ENCODE results near the gene CREBBP.
"Not testable (repeated sequence)": the region's sequence is repeated elsewhere in the genome, so short reads cannot be mapped to it uniquely, and the experiment has no call there.

CREBBP gene

DNA sequence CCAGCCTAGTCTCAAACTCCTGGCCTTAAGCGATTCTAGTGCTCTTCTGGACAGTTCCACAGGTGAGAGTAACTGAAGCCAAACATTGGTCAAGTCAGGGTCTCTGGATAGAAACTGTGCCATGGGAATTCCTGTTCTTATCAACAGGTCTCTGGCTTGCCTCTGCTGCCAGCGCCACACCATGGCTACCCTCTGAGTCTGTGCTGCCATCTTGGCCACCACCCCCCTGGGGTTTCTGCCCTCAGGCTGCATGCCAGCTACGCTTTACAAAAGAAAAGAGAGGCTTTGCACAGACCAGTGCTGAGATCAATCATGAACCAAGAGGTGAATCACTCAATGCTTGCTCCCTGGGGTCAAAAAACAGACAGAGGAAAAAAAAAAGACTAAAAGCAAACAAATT is 24.4 kb upstream of the CREBBP start:
- no peaks in the 10 kb centered on the region for H3K9me3 Mint-ChIP-seq
- H3K4me1 Mint-ChIP-seq (ENCODE audit: low read depth) = no peaks in the 10 kb centered on the region
- H3K4me3 Mint-ChIP-seq = no peak overlapping the region
- H3K36me3 Mint-ChIP-seq (ENCODE audit: low read depth) = no peaks in the 10 kb centered on the region
- H3K27me3 Mint-ChIP-seq = no peaks in the 10 kb centered on the region
- no peak overlapping the region for H3K27ac Mint-ChIP-seq

DNA sequence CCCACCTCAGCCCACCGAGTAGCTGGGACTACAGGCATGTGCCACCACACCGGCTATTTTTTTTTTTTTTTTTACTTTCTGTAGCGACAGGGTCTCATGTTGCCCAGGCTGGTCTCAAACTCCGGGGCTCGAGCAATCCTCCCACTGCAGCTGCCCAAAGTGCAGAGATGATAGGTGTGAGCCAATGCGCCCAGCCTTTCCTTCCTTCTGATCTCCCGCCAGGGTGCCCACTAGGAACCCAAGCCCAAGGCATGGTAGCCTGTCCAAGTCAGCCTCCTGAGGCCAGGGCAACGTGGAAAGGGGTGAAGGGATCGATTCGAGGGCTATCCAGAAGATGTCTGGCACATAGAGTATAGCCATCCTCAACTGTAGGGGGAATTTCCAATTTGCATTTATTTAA is 9.6 kb upstream of the CREBBP start:
- H3K9me3 Mint-ChIP-seq = peaks cover 4% of the 10 kb centered on the region
- H3K27me3 Mint-ChIP-seq = peaks cover 19% of the 10 kb centered on the region
- no peaks in the 10 kb centered on the region for H3K4me1 Mint-ChIP-seq (ENCODE audit: low read depth)
- H3K27ac Mint-ChIP-seq = no peak overlapping the region
- no peaks in the 10 kb centered on the region for H3K36me3 Mint-ChIP-seq (ENCODE audit: low read depth)
- H3K4me3 Mint-ChIP-seq = no peak overlapping the region

DNA sequence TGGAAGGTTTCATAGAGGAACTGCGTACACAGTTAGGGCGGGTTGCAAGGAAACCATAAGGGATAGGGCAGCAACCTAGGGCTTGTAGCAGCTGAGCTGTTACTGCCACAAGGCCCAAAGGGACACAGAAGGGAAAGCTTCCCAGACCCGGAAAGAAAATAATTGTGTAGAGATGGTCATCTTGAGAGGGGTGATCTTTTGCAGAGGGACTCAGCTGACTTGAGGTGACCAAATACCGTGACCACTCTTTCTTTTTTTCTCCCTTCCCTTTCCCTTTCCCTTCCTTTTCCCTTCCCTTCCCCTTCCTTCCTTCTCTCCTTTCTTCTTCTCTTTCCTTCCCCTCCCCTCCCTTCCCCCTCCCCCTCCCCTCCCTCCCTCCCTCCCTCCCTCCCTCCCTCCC is 8.5 kb upstream of the CREBBP start:
- Mint-ChIP-seq H3K36me3 (ENCODE audit: low read depth) (no peaks in the 10 kb centered on the region), H3K4me1 (ENCODE audit: low read depth) (no peaks in the 10 kb centered on the region), H3K27ac (no peak overlapping the region), H3K4me3 (no peak overlapping the region), H3K9me3 (peaks cover 4% of the 10 kb centered on the region), H3K27me3 (peaks cover 19% of the 10 kb centered on the region)

DNA sequence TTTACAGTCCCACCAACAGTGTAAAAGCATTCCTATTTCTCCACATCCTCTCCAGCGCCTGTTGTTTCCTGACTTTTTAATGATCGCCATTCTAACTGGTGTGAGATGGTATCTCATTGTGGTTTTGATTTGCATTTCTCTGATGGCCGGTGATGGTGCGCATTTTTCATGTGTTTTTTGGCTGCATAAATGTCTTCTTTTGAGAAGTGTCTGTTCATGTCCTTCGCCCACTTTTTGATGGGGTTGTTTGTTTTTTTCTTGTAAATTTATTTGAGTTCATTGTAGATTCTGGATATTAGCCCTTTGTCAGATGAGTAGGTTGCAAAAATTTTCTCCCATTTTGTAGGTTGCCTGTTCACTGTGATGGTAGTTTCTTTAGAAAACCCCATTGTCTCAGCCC is 5.5 kb upstream of the CREBBP start:
- H3K27me3 Mint-ChIP-seq = peaks cover 21% of the 10 kb centered on the region
- not testable (repeated sequence) for H3K36me3 Mint-ChIP-seq (ENCODE audit: low read depth); H3K4me1 Mint-ChIP-seq (ENCODE audit: low read depth); H3K9me3 Mint-ChIP-seq; H3K4me3 Mint-ChIP-seq; H3K27ac Mint-ChIP-seq

DNA sequence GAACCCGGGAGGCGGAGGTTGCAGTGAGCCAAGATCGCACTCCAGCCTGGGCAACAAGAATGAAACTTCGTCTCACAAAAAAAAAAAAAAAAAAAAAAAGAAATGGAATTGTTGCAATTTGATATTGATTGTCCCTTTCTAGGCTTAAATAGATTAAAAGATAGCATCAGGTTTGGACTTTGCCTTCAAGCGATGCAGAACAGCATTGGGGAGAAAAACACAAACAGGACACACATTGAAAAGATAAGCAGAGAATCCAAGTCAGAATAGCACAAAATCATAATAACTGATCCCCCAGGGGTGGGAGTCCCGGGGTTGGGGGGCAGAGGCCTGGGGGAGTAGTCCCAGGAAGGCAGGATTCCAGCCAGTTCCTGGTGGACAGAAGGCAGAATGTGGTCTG is 3.9 kb upstream of the CREBBP start:
- Mint-ChIP-seq H3K4me1 (ENCODE audit: low read depth) (peaks cover 9% of the 10 kb centered on the region), H3K36me3 (ENCODE audit: low read depth) (no peaks in the 10 kb centered on the region), H3K27ac (no peak overlapping the region), H3K4me3 (no peak overlapping the region), H3K9me3 (peaks cover 4% of the 10 kb centered on the region), H3K27me3 (peaks cover 18% of the 10 kb centered on the region)

DNA sequence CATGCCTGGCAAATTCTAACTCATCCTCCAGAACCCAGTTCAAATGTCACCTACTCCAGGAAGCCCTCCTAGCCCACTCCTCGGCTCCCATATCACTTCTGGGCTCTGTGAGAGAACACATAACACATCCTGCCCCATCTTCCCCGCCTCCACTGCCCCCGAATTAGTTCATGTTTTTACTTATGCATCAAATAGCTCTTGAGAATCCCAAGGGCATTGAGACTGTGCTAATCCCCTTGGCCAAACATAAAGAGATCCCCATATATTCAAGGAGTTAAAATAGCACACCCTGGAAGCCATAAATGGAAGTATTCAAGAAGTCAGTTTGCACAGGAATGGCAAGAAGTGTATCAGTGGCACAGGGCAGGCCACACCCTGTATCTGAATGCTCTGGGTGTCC is 2.0 kb upstream of the CREBBP start:
- Mint-ChIP-seq H3K36me3 (ENCODE audit: low read depth) (peaks cover 17% of the 10 kb centered on the region), H3K4me1 (ENCODE audit: low read depth) (peaks cover 28% of the 10 kb centered on the region), H3K4me3 (peak overlapping the region; percentile 76), H3K27me3 (peaks cover 9% of the 10 kb centered on the region), H3K27ac (peak overlapping the region; percentile 84), H3K9me3 (peaks cover 4% of the 10 kb centered on the region)

DNA sequence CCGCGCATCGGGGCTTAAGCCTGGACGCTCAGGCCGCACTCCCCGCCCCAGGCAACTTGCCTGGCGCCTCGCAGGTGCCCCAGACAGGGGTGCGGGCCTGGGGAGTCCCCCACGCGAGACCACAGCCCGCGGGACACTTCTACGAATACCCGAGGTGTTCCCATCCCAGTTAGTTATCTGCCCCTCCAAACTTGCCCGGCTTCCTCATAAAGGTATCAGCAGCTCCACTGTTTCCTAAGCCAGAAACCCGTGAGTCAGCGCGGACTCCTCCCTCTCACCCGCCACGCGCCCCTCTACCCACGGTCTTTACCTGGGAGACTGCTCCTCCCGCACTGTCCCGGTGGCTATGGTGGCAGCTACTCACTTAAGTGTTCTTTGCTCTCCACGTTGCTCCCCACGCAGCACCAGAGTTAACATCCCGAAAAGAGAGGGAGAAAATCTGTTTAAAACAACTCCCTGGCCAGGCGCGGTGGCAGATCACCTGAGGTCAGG is 1.0 kb upstream of the CREBBP start:
- no peaks in the 10 kb centered on the region for H3K9me3 Mint-ChIP-seq
- H3K36me3 Mint-ChIP-seq (ENCODE audit: low read depth) = peaks cover 17% of the 10 kb centered on the region
- peaks cover 5% of the 10 kb centered on the region for H3K27me3 Mint-ChIP-seq
- peaks cover 38% of the 10 kb centered on the region for H3K4me1 Mint-ChIP-seq (ENCODE audit: low read depth)
- peak overlapping the region; percentile 61 for H3K27ac Mint-ChIP-seq
- peak overlapping the region; percentile 76 for H3K4me3 Mint-ChIP-seq

DNA sequence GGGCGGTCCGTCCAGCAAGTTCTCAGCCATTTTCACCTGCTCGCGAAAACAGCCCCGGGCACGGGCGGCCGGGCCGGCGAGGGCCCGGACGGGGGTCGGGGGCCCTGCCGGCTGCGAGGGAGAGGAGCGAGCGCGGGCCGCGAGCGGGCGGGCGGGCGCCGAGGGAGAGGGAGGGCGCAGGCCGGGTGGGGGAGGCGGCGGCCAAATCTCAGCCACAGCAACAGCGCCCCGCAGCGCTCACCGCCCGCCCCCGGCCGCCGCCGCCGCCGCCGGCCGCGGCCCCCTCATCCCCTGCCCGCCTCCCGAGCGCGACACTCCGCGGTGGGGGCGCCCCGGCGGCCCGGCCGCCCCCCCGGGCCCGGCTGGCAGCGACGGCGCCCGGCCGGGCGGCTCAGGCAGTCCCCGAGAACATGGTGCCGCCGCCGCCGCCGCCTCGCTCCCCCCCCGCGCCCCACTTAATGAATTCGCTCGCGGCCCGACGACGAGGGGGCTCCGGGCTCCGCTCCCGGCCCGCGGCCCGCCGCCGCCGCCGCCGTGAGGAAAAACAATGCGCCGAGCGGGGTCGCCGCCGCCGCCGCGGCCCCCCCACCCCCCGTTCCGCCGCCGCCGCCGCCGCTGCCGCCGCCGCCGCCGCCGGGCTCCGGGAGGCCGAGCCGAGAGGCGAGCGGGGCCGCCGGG is 487 bp downstream of the CREBBP start:
- Mint-ChIP-seq H3K4me1 (ENCODE audit: low read depth) (peaks cover 53% of the 10 kb centered on the region), H3K27ac (peak overlapping the region; percentile 70), H3K36me3 (ENCODE audit: low read depth) (peaks cover 18% of the 10 kb centered on the region), H3K9me3 (no peaks in the 10 kb centered on the region), H3K27me3 (peaks cover 5% of the 10 kb centered on the region), H3K4me3 (peak overlapping the region; percentile 95)

DNA sequence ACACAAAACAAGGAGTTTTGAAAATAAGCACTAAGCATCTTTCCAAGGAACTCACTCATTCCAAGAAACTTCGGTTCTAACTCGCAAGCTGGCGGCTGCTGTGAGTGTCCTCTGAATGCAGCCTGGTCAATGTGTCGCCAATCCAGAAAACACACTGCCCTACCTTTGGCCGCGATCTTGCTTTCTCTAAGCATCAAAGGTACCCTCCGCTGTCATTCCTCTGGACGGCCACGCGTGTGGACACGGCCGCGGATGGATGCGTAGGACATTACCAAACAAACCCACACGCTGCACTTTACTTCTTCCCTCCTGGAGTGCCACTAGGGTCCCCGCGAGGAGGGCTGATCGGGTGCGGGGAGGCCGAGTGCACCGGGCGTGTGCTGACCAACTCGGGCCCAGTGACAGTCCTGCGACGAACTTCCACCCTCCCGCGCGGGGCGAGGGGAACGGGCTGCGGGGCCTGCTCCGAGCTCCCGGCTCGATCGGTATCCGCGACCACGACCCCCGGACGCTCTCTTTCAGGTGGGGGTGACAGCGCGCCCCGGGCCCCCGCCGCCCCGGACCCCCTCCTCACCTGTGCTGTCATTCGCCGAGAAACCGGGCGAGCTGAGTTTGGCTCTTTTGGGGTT is 1.1 kb downstream of the CREBBP start:
- Mint-ChIP-seq H3K4me3 (peak overlapping the region; percentile 95), H3K36me3 (ENCODE audit: low read depth) (peaks cover 20% of the 10 kb centered on the region), H3K9me3 (no peaks in the 10 kb centered on the region), H3K4me1 (ENCODE audit: low read depth) (peaks cover 60% of the 10 kb centered on the region), H3K27me3 (peaks cover 5% of the 10 kb centered on the region), H3K27ac (peak overlapping the region; percentile 91)

DNA sequence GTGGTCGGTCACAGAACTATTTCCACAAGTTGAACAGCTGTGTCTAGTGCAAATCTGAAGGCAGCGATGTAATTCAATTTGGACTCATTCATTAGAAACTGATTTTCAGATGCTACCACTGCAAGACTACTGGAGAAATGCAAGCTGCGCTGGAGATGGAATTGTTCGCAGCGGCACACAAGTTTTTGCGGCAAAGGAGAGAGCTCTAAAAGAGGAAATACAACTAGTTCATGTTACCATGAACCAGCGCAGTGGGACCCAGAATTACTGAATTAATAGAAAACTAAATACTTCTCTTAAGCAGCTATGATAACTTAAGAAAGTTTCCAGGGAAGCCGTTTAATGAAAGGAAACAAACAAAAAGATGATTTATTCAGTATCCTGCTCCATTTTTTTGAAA is 1.9 kb downstream of the CREBBP start:
- no peaks in the 10 kb centered on the region for H3K9me3 Mint-ChIP-seq

DNA sequence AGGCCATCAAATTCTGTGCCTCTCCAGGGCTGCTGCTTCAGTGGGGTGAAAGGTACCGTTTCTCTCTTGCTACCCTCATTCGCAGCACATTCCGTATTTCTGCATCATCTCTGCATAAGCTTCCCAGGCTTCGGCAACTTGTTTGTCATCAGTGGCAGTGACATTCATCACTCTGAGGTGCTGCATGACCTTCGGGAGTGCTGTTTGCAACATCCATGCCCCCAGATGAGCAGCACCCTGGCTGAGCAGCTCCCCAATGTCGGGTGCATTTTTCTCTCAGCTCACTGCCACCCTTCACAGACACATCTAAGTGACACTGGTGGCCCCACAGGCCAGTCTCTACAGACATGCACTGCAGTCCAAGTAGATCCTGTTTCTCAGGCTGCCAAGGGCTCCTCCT is 3.8 kb downstream of the CREBBP start:
- no peaks in the 10 kb centered on the region for H3K27me3 Mint-ChIP-seq
- peaks cover 20% of the 10 kb centered on the region for H3K36me3 Mint-ChIP-seq (ENCODE audit: low read depth)
- peak overlapping the region; percentile 9 for H3K4me3 Mint-ChIP-seq
- H3K9me3 Mint-ChIP-seq = no peaks in the 10 kb centered on the region
- peaks cover 79% of the 10 kb centered on the region for H3K4me1 Mint-ChIP-seq (ENCODE audit: low read depth)
- no peak overlapping the region for H3K27ac Mint-ChIP-seq

More for the DNA sequence above, 1.9 kb downstream of the CREBBP start:
- H3K4me1 Mint-ChIP-seq (ENCODE audit: low read depth) = peaks cover 67% of the 10 kb centered on the region
- H3K27me3 Mint-ChIP-seq = peaks cover 5% of the 10 kb centered on the region
- H3K4me3 Mint-ChIP-seq = peak overlapping the region; percentile 95
- H3K27ac Mint-ChIP-seq = peak overlapping the region; percentile 91
- H3K36me3 Mint-ChIP-seq (ENCODE audit: low read depth) = peaks cover 20% of the 10 kb centered on the region

DNA sequence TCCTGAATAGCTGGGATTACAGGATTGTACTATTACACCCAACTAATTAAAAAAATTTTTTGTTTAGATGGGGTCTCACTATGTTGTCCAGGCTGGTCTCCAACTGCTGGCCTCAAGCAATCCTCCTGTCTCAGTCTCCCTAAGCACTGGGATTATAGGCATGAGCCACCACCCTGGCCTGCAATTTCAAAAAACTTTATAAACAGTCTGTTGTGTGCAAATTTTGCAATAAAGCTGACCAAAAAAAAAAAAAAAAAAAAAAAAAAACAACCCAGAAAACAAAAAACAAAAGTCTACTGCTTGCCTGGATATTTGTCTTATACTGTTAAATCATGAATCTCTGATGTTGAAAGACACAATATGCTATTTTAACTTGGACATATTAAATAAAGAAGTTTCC is 4.4 kb downstream of the CREBBP start:
- Mint-ChIP-seq H3K9me3 (no peaks in the 10 kb centered on the region), H3K36me3 (ENCODE audit: low read depth) (peaks cover 20% of the 10 kb centered on the region), H3K27ac (no peak overlapping the region), H3K4me3 (no peak overlapping the region), H3K4me1 (ENCODE audit: low read depth) (peaks cover 82% of the 10 kb centered on the region), H3K27me3 (no peaks in the 10 kb centered on the region)

DNA sequence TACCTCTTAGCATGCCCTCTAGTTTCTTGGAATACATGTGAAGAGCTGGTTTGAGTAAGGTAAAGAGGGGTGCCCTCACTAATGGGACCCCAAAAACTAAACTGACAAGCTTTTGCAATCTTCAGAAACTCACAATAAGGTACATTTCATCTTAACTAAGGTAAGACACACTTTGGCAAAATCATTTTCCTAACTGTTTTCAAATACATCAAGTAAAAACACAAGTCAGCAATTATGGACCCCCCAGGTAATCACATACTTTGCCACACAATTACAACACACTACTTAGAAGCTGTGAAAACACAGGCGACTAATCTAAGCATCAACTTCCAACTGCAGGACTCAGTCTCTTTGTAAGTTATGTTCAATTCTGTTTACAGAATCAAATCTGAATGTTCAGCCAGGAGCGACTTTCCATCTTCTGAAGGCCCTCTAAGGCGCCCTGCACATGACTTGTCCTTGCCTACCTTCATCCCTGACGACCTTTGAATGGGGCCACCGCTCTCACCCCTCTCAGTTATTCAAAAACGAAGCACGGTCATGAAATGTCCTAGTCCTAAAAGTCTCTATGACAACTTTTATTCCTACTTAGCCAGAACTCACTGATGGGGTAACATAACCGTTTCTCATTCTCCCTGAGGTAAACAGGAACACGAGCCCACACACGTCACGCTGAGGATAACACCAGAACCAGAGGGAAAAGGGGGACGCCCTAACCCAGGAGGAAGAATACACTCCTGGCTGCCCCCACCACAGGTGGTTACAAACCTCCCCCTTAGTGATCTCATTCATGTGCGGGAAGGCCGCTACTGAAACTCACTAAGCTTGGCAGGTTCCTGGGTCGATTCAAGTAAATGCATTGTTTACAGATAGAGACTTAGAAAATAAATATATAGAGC is 5.5 kb downstream of the CREBBP start:
- Mint-ChIP-seq H3K36me3 (ENCODE audit: low read depth) (peaks cover 20% of the 10 kb centered on the region), H3K27me3 (no peaks in the 10 kb centered on the region), H3K4me3 (no peak overlapping the region), H3K4me1 (ENCODE audit: low read depth) (peaks cover 93% of the 10 kb centered on the region), H3K27ac (no peak overlapping the region), H3K9me3 (no peaks in the 10 kb centered on the region)

DNA sequence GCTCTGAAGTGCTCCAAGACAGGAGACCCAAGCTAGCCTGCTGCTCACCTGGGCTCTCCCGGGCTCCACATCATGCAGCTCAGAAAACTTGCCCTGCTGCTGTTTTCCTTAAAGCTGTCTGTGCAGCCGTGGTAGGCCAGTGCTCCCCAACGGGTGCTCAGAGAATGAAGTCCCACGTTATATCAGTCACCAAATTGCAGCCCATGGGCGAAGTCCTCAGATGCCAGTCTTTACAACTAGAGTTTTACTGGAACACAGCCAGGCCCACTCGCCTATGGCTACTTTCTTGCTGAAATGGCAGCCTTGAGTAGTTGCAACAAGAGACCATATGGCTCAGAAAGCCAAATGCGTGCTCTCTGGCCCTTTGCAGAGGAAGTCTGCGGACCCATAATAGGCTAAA is 6.3 kb downstream of the CREBBP start:
- H3K9me3 Mint-ChIP-seq = no peaks in the 10 kb centered on the region
- H3K4me3 Mint-ChIP-seq = no peak overlapping the region
- peaks cover 19% of the 10 kb centered on the region for H3K36me3 Mint-ChIP-seq (ENCODE audit: low read depth)
- H3K4me1 Mint-ChIP-seq (ENCODE audit: low read depth) = peaks cover 100% of the 10 kb centered on the region
- H3K27me3 Mint-ChIP-seq = no peaks in the 10 kb centered on the region
- no peak overlapping the region for H3K27ac Mint-ChIP-seq
